ENCODE data around the gene TBC1D2B. TPM values are rescaled to one million over a fixed set of nuclear protein-coding genes. Genes with fewer than 3 reads are reported as not detected.

Gene TBC1D2B
- total and polyA plus RNA-seq, 2 donors (not counting 3 experiments of a cell fraction or from before 2014, with no cell fraction given) = 30.8 to 46.1 TPM

DNA sequence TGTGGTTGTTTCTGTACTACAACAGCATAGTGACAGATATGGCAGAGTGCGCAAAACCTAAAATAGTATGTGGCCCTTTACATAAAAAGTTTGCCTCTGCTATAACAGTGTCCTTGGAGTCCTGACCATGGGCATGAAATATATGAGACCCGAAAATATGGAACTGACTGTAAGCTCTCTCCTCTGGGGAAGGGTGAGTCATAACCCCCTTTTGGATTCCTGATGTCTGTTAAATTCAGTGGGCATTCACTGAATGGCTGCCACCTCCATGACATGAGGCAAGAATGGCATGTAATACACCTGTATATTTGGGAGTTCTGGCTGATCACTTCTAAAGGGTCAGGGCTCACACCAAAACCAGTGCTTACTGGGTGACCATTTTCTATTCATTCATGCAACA lies 6.1 kb downstream of the TBC1D2B start:
- TF ChIP-seq POLR2AphosphoS5 (IDR thresholded peaks at IDR 0.05; ENCODE audit: insufficient read depth, low read depth, low read length) (no peak), GATA2 (IDR thresholded peaks at IDR 0.05; ENCODE audit: insufficient read depth, insufficient read length, low read depth, low read length) (no peak), EZH2 (IDR thresholded peaks at IDR 0.05; ENCODE audit: borderline replicate concordance, low read depth, low read length, severe bottlenecking) (no peak), FOS (IDR thresholded peaks at IDR 0.05; ENCODE audit: borderline replicate concordance, insufficient read depth, low read length) (no peak), MYC (IDR thresholded peaks at IDR 0.05; ENCODE audit: low read depth, low read length) (no peak), POLR2A (IDR thresholded peaks at IDR 0.05; ENCODE audit: low read depth, low read length) (no peak), JUN (IDR thresholded peaks at IDR 0.05; ENCODE audit: borderline replicate concordance, insufficient read depth, insufficient read length, low read depth) (no peak)
- TF ChIP-seq, protein P1, sequence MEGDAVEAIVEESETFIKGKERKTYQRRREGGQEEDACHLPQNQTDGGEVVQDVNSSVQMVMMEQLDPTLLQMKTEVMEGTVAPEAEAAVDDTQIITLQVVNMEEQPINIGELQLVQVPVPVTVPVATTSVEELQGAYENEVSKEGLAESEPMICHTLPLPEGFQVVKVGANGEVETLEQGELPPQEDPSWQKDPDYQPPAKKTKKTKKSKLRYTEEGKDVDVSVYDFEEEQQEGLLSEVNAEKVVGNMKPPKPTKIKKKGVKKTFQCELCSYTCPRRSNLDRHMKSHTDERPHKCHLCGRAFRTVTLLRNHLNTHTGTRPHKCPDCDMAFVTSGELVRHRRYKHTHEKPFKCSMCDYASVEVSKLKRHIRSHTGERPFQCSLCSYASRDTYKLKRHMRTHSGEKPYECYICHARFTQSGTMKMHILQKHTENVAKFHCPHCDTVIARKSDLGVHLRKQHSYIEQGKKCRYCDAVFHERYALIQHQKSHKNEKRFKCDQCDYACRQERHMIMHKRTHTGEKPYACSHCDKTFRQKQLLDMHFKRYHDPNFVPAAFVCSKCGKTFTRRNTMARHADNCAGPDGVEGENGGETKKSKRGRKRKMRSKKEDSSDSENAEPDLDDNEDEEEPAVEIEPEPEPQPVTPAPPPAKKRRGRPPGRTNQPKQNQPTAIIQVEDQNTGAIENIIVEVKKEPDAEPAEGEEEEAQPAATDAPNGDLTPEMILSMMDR (IDR thresholded peaks at IDR 0.05; ENCODE audit: extremely low read depth in 1 of 2, insufficient read depth in 1 of 2, low read depth in 1 of 2, low read length in 2 of 2) = no peak
- TF ChIP-seq, protein P2, sequence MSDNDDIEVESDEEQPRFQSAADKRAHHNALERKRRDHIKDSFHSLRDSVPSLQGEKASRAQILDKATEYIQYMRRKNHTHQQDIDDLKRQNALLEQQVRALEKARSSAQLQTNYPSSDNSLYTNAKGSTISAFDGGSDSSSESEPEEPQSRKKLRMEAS (IDR thresholded peaks at IDR 0.05; ENCODE audit: insufficient read depth, insufficient read length) = no peak
- intact Hi-C loops (cut with micrococcal nuclease) = no loop called here
- Histone ChIP-seq H3K4me3 (replicated peaks in 1 of 3; ENCODE audit: insufficient read depth in 1 of 3, low read depth in 1 of 3, low read length in 3 of 3) (no peak overlapping the region), H3K9me1 (replicated peaks; ENCODE audit: control insufficient read depth, extremely low read depth, insufficient read depth, low read length) (no peaks in the 10 kb centered on the region), H3K27ac (ENCODE audit: insufficient read depth, low read depth, low read length) (no peak overlapping the region), H2AFZ (ENCODE audit: low read depth, low read length) (no peak overlapping the region), H3K79me2 (ENCODE audit: control insufficient read depth, insufficient read depth, low read length) (peaks cover 87% of the 10 kb centered on the region), H3K36me3 (ENCODE audit: control insufficient read depth in 2 of 2, extremely low read depth in 1 of 2, insufficient read depth in 2 of 2, low read length in 2 of 2) (no peaks in the 10 kb centered on the region), H3K27me3 (ENCODE audit: control insufficient read depth in 2 of 2, insufficient read depth in 2 of 2, low read length in 2 of 2) (no peaks in the 10 kb centered on the region), H3K9ac (replicated peaks; ENCODE audit: extremely low read depth, insufficient read depth, low read length) (no peak overlapping the region), H3K4me2 (ENCODE audit: insufficient read depth, low read length) (no peak overlapping the region), H4K20me1 (replicated peaks; ENCODE audit: control insufficient read depth, extremely low read depth, insufficient read depth, low read length) (no peaks in the 10 kb centered on the region), H3K4me1 (ENCODE audit: control insufficient read depth, extremely low read depth, insufficient read depth, low read length) (peaks cover 58% of the 10 kb centered on the region), H3K9me3 (replicated peaks; ENCODE audit: control insufficient read depth, insufficient read depth, low read length) (no peaks in the 10 kb centered on the region)
- FAIRE-seq = no peak
- CTCF ChIA-PET = interaction anchor here (0.9 to 1.9 kb wide), 3 partner anchors 15 to 37 kb away, joined by 3 to 6 read pairs (median 4); no protein-coding TSS in a partner anchor
- no peak for DNase-seq (ENCODE audit: low read depth, low spot score)
- no TSS peak for BruUV-seq (replicated peaks)
- POLR2A ChIA-PET = no interaction called here
- dilution Hi-C loops (cut with MboI; ENCODE audit: extremely low pct_ligation_motif_present, low sequenced_read_pairs) = no loop called here

Measured in endothelial cell of umbilical vein (primary cell).